HG03139 (cell line): Measurements from ENCODE around the gene ADTRP.

Experiments
- ATAC-seq: cut with Tn5 transposase; IDR thresholded peaks from one replicate; pipeline ENCODE4 v1.9.1; 2021; ENCODE audit not compliant: unreplicated experiment

ADTRP gene

GRCh38 chr6:11665604-11666326, 112.8 kb downstream of the ADTRP start:
- ATAC-seq = no peak
